ENCODE measurements around the gene GOLPH3.
"Not testable (repeated sequence)": the region's sequence is repeated elsewhere in the genome, so short reads cannot be mapped to it uniquely, and the experiment has no call there.

Gene GOLPH3

DNA sequence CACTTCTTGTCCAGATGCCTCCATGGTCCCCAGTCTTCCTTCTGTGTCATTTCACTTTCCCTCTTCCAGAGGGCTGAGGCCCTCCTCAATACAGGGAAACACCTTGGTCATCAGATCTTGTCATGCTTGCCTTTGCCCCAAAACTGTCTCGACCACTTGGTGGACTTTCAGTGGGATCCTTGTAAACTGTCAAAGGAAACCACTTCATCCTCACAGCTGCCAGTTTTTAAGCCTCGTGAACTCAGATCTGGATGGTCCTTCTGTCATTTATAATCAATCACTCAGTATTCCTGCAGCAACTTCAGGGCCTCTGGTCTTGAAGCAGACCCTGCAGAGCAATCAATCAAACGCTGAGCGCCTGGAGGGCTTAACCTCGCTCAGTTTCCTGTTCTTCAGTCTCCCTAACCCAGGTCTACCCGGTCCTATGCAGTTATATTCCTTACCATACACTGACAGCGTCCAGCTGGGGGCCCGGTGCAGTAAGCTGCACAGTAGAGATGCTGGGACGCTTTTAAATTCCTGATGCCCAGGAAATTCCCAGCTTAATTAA lies 74.6 kb downstream of the GOLPH3 start:
- no peak for DNase-seq (ENCODE audit: low read depth in 2 of 2)

- DNase-seq (ENCODE audit: low read depth in 2 of 2) = no peak
These were observed 75.2 kb downstream of the GOLPH3 start for GRCh38 chr5:32098890-32099310.

DNA sequence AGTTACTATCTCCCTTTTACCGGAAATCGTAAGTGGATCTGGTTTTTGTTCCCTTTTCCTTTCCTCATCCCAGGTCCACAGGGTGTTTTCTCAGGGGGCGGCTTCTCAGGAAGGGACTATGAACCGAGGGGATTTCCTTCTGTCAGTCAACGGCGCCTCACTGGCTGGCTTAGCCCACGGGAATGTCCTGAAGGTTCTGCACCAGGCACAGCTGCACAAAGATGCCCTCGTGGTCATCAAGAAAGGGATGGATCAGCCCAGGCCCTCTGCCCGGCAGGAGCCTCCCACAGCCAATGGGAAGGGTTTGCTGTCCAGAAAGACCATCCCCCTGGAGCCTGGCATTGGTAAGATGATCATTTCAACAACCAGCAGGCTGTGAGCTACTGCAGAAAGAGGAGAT lies 75.8 kb downstream of the GOLPH3 start:
- no peak for DNase-seq (ENCODE audit: low read depth in 2 of 2)

DNA sequence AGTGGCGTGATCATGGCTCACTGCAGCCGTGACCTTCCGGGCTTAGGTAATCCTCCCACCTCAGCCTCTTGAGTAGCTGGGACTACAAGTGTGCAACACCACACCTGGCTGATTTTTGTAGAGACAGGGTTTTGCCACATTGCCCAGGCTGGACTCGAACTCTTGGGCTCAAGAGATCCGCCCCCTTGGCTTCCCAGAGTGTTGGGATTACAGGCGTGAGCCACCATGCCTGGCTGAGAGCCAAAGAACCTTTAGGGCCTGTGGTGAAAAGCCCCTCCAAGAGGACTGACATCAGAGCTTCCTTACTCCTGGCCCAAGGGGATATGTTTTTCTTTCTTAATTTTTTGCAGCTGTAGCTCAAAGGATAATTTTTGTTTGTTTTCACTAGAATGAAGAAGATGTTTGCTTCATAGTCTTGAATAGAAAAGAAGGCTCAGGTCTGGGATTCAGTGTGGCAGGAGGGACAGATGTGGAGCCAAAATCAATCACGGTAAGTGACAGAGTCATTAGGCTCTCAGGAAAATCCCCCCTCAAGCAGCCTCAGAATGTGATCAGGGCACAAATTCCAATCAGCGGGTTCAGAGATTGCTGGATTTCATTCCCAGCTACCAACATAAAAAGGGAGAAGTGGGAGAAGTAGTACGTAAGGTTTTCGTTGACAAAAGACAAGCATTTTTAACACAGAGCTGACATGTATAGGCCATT lies 77.1 kb downstream of the GOLPH3 start:
- DNase-seq (ENCODE audit: low read depth in 2 of 2) = no peak

DNA sequence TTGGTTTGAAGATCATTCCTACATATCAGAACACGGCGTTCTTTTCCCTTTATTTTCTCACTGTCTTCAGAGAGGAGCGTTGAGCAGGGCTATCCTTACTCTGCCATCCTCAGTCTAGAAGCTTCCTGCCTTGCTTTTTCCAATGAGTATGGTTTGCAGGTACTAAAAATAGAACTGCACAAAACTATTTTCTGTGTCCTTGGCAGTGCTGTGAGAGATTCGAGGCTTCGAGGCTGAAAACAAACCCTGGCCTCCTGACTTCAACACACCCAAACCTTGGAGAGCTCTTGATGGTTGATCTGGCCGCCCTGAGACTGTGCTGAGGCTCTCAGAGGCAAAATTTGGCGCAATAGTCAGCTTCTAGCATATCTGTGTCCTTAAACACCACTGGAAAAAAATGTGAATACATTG lies 78.9 kb downstream of the GOLPH3 start:
- no peak for DNase-seq (ENCODE audit: low read depth in 2 of 2)

DNA sequence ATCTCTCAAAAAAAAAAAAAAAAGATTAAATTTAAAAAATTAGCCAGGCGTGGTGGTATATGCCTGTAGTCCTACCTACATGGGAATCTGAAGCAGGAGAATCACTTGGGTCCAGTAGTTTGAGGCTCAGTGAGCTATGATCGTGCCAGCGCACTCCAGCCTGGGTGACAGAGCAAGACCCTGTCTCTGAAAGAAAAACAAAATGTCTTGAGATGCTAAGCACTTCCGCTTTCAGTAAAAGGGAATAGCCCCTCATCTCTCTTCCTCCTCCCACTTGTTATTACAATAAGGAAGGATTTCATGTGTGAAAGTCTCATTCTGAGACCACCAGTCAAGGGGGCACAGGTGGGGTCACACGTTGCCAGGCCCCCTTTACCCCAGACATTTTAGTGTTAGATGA lies 79.4 kb downstream of the GOLPH3 start:
- DNase-seq (ENCODE audit: low read depth in 2 of 2) = no peak

DNA sequence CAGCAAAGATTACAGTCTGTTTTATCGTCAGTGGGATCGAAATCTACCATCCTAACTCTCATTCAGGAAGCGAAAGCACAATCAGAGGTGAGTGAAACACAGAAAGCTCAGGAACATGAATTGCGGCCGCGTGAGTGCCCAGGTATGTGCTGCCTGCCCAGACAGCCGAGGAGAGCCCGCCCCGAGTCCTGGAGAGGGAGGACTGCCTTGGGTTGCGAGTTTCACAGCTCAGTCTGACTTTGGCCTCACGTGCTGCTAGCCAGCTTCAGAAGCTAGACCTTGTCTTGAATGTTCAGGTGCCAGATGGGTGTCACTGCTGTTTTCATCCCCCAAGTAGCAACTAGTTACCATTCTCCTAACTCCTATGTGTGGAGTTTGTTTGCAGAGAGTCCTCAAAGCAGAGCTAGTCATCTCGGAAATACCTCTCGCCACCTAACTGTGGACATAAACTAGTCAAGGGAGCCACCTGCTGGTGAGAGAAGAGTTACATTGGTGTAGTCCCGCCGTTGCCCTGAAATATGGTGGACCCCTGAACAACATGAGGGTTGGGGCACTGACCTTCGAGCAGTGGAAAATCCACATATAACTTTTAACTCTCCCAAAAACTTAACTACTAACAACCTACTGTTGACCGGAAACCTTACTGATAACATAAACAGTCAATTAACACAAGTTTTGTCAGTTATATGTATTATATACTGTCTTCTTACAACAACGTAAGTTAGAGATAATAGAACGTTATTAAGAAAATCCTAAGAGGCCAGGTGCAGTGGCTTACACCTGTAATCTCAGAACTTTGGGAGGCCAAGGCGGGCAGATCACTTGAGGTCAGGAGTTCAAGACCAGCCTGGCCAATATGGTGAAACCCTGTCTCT lies 80.9 kb downstream of the GOLPH3 start:
- DNase-seq (ENCODE audit: low read depth in 2 of 2) = peak; percentile 39 to 52

DNA sequence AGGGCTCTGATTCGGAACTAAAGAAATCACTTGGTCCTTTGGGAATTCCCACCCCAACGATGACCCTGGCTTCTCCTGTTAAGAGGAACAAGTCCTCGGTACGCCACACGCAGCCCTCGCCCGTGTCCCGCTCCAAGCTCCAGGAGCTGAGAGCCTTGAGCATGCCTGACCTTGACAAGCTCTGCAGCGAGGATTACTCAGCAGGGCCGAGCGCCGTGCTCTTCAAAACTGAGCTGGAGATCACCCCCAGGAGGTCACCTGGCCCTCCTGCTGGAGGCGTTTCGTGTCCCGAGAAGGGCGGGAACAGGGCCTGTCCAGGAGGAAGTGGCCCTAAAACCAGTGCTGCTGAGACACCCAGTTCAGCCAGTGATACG lies 83.4 kb downstream of the GOLPH3 start:
- no peak for DNase-seq (ENCODE audit: low read depth in 2 of 2)

DNA sequence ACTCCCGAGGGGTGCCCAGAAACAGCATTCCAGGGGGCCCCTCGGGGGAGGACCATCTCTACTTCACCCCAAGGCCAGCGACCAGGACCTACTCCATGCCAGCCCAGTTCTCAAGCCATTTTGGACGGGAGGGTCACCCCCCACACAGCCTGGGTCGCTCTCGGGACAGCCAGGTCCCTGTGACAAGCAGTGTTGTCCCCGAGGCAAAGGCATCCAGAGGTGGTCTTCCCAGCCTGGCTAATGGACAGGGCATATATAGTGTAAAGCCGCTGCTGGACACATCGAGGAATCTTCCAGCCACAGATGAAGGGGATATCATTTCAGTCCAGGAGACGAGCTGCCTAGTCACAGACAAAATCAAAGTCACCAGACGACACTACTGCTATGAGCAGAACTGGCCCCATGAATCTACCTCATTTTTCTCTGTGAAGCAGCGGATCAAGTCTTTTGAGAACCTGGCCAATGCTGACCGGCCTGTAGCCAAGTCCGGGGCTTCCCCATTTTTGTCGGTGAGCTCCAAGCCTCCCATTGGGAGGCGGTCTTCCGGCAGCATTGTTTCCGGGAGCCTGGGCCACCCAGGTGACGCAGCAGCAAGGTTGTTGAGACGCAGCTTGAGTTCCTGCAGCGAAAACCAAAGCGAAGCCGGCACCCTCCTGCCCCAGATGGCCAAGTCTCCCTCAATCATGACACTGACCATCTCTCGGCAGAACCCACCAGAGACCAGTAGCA lies 83.9 kb downstream of the GOLPH3 start:
- DNase-seq (ENCODE audit: low read depth in 2 of 2) = no peak

- no peak for DNase-seq (ENCODE audit: low read depth in 2 of 2)
These were observed 84.7 kb downstream of the GOLPH3 start for GRCh38 chr5:32089146-32090000.

DNA sequence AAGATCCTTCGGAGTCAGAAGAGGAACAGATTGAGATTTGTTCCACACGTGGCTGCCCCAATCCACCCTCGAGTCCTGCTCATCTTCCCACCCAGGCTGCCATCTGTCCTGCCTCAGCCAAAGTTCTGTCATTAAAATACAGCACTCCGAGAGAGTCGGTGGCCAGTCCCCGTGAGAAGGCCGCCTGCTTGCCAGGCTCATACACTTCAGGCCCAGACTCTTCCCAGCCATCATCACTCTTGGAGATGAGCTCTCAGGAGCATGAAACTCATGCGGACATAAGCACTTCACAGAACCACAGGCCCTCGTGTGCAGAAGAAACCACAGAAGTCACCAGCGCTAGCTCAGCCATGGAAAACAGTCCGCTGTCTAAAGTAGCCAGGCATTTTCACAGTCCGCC lies 85.9 kb downstream of the GOLPH3 start:
- no peak for DNase-seq (ENCODE audit: low read depth in 2 of 2)

DNA sequence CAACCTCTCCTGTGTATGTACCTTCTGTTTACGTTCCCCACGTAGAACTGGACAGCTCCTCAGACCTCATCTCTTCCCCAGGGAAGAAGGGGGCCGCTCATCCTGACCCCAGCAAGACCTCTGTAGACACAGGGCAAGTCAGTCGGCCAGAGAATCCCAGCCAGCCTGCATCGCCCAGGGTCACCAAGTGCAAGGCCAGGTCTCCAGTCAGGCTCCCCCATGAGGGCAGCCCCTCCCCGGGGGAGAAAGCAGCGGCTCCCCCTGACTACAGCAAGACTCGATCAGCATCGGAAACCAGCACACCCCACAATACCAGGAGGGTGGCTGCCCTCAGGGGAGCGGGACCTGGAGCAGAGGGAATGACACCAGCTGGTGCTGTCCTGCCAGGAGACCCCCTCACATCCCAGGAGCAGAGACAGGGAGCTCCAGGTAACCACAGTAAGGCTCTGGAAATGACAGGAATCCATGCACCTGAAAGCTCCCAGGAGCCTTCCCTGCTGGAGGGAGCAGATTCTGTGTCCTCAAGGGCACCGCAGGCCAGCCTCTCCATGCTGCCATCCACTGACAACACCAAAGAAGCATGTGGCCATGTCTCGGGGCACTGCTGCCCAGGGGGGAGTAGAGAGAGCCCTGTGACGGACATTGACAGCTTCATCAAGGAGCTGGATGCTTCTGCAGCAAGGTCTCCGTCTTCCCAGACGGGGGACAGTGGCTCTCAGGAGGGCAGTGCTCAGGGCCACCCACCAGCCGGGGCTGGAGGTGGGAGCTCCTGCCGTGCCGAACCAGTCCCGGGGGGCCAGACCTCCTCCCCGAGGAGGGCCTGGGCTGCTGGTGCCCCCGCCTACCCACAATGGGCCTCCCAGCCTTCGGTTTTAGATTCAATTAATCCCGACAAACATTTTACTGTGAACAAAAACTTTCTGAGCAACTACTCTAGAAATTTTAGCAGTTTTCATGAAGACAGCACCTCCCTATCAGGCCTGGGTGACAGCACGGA lies 86.7 kb downstream of the GOLPH3 start:
- no peak for DNase-seq (ENCODE audit: low read depth in 2 of 2)

- no peak for DNase-seq (ENCODE audit: low read depth in 2 of 2)
These were observed 90.1 kb downstream of the GOLPH3 start for GRCh38 chr5:32083981-32084430.

DNA sequence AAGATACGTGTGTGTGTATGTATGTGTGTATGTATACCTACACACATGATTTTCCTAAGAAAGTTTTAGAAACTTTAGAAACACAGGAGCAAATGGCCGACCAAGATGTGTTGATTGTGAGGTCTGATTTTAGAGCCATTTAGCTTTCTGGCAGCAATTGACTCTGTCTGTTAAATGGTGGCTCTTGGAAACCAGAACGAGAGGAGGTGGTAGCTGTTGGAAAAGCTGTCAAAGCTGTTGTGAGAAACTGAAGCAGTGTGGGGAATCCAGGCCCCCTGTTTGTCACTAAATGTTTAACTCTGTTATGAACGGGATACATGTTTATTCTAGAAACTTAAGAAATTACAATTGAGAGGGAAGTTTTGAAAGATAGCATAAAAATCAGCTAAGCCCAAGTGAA lies 91.4 kb downstream of the GOLPH3 start:
- DNase-seq (ENCODE audit: low read depth in 2 of 2) = no peak

DNA sequence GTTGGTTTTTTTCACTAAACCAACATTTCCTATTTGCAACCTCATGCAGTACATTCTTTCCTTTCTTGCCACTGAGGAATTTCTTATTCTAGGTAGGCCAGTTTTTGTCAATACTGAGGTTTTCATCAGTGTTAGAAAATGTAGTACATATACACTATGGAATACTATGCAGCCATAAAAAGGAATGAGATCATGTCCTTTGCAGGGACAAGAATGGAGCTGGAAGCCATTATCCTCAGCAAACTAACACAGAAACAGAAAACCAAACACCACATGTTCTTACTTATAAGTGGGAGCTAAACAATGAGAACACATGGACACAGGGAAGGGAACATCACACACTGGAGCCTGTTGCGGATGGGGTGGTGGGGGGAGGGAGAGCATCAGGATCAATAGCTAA lies 93.6 kb downstream of the GOLPH3 start:
- DNase-seq (ENCODE audit: low read depth in 2 of 2) = not testable (repeated sequence)

DNA sequence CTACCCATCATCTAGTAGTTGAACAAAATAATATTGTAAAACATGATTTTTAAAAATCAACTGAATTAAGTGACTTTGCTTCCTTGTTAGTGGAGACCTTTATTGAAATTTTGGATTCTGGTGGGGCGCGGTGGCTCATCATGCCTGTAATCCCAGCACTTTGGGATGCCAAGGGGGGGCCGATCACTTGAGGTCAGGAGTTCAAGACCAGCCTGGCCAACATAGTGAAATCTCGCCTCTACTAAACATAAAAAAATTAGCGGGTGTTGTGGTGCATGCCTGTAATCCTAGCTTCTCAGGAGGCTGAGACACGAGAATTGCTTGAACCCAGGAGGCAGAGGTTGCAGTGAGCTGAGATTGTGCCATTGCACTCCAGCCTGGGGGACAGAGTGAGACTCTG lies 95.3 kb downstream of the GOLPH3 start:
- not testable (repeated sequence) for DNase-seq (ENCODE audit: low read depth in 2 of 2)

- peak in 1 of 2 experiments; percentile 24 for DNase-seq (ENCODE audit: low read depth in 2 of 2)
These were observed 97.1 kb downstream of the GOLPH3 start for GRCh38 chr5:32076699-32077695.
